ENCODE data around the gene PEX10.

DNA sequence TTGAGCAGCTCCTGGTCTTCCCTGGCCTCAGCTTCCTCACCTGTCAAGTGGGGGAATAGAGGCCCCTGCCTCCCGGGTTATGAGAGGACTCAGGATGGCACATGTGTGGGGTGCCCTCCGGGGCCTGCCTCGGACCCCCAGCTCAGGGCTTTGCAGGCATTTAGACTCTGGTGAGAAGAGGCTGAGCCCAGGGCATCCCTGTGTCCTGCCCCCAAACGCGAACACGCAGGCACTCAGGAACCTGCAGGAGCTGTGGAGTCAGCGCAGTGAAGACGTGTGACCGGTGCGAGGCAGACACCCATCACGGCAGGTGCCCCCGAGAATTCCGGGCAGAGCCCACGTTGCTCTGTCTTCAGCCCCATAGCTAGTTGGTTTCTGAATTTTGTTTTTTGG lies 5.5 kb upstream of the PEX10 start:
- TF ChIP-seq, protein P1, sequence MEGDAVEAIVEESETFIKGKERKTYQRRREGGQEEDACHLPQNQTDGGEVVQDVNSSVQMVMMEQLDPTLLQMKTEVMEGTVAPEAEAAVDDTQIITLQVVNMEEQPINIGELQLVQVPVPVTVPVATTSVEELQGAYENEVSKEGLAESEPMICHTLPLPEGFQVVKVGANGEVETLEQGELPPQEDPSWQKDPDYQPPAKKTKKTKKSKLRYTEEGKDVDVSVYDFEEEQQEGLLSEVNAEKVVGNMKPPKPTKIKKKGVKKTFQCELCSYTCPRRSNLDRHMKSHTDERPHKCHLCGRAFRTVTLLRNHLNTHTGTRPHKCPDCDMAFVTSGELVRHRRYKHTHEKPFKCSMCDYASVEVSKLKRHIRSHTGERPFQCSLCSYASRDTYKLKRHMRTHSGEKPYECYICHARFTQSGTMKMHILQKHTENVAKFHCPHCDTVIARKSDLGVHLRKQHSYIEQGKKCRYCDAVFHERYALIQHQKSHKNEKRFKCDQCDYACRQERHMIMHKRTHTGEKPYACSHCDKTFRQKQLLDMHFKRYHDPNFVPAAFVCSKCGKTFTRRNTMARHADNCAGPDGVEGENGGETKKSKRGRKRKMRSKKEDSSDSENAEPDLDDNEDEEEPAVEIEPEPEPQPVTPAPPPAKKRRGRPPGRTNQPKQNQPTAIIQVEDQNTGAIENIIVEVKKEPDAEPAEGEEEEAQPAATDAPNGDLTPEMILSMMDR (conservative IDR thresholded peaks at IDR 0.05), result no peak
- no peak for TF ChIP-seq EZH2 (IDR thresholded peaks at IDR 0.05; ENCODE audit: low read depth)

Measured in PC-9 (cell line).